22Rv1 (cell line): ENCODE results near the gene SLC5A2.

Experiments used
- ZFX ChIP-seq: fragments of 450-650 bp; IDR thresholded peaks from 2 replicates; pipeline ENCODE4 v1.6.1; 2017; ENCODE audit warnings: antibody characterized with exemption, borderline replicate concordance
- TF ChIP-seq, protein P1 (sequence below): fragments of 450-650 bp; IDR thresholded peaks from 2 replicates; pipeline ENCODE4 v1.5.1; 2017; ENCODE audit warnings: mild to moderate bottlenecking

DNA sequence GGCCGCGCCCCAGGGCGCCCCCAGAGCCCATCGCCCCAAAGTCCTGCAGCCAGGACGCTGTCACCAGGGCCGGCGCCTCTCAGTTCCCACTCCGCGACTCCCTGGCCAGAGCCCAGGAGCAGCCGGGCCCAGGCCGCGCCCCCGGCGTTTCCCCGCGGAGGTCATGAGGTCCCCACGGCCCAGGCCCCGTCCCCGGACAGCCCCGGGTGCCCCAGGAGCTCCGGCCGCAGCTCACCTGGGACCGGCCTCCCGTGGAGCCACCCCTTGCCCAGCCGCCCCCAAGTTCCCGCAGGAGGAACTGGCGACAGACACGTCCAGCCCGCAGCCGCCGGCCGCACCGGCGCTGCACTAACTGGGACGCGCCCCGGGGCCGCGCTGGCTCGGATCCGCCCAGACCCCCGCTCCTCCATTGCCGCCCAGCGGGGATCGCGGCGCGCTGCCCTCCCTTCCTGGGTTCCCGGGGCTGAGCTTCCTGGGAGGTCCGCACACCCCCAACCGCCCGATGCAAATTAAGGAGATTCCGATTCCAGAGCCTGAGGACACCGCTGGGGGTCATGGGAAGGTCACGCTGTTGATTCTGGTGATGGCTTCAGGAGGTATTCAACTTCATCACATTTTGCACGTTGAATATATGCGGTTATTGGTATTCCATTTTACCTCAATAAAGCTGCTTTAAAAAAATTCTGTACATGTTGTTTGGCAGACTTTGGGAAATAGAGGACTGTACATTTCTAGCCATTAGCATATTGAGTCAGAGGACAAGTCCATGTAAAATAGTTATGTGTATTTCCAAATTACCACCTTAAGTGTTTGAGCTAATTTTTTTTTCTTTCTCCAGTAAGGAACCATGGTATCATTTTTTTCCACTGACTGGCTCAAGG, 54.7 kb downstream of the SLC5A2 start:
- TF ChIP-seq, protein P1, sequence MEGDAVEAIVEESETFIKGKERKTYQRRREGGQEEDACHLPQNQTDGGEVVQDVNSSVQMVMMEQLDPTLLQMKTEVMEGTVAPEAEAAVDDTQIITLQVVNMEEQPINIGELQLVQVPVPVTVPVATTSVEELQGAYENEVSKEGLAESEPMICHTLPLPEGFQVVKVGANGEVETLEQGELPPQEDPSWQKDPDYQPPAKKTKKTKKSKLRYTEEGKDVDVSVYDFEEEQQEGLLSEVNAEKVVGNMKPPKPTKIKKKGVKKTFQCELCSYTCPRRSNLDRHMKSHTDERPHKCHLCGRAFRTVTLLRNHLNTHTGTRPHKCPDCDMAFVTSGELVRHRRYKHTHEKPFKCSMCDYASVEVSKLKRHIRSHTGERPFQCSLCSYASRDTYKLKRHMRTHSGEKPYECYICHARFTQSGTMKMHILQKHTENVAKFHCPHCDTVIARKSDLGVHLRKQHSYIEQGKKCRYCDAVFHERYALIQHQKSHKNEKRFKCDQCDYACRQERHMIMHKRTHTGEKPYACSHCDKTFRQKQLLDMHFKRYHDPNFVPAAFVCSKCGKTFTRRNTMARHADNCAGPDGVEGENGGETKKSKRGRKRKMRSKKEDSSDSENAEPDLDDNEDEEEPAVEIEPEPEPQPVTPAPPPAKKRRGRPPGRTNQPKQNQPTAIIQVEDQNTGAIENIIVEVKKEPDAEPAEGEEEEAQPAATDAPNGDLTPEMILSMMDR: no peak
- TF ChIP-seq ZFX: no peak
